GM18873 (cell line): ENCODE data around the gene PRRC1.

Source experiments
- ATAC-seq: cut with Tn5 transposase; IDR thresholded peaks from one replicate; pipeline ENCODE4 v1.9.1; 2021; ENCODE audit warnings: mild to moderate bottlenecking, moderate library complexity, moderate number of reproducible peaks; ENCODE audit not compliant: unreplicated experiment, low FRiP score

The PRRC1 gene

GRCh38 chr5:127574852-127575679 is 57.6 kb downstream of the PRRC1 start:
- ATAC-seq, result no peak

- no peak for ATAC-seq
Measured at GRCh38 chr5:127577458-127577857, 60.0 kb downstream of the PRRC1 start.

GRCh38 chr5:127580731-127581130 is 63.3 kb downstream of the PRRC1 start:
- no peak for ATAC-seq

- no peak for ATAC-seq
Measured at GRCh38 chr5:127581450-127581849, 64.0 kb downstream of the PRRC1 start.

- no peak for ATAC-seq
Measured at GRCh38 chr5:127582773-127583370, 65.4 kb downstream of the PRRC1 start.

GRCh38 chr5:127583866-127584265 is 66.4 kb downstream of the PRRC1 start:
- no peak for ATAC-seq

GRCh38 chr5:127585661-127586060 is 68.2 kb downstream of the PRRC1 start:
- no peak for ATAC-seq

- peak; percentile 80 for ATAC-seq
Measured at GRCh38 chr5:127586066-127586770, 68.8 kb downstream of the PRRC1 start.

GRCh38 chr5:127586811-127587210 is 69.4 kb downstream of the PRRC1 start:
- ATAC-seq, result peak; percentile 34

- no peak for ATAC-seq
Measured at GRCh38 chr5:127587246-127587917, 69.9 kb downstream of the PRRC1 start.

GRCh38 chr5:127588368-127588767 is 70.9 kb downstream of the PRRC1 start:
- no peak for ATAC-seq

GRCh38 chr5:127589309-127590030 is 72.0 kb downstream of the PRRC1 start:
- ATAC-seq, result no peak

GRCh38 chr5:127590156-127590722 is 72.8 kb downstream of the PRRC1 start:
- no peak for ATAC-seq

GRCh38 chr5:127595484-127596368 is 78.3 kb downstream of the PRRC1 start:
- no peak for ATAC-seq

GRCh38 chr5:127596501-127596900 is 79.1 kb downstream of the PRRC1 start:
- no peak for ATAC-seq

GRCh38 chr5:127599320-127599719 is 81.9 kb downstream of the PRRC1 start:
- no peak for ATAC-seq

- ATAC-seq, result no peak
Measured at GRCh38 chr5:127599847-127600246, 82.4 kb downstream of the PRRC1 start.

GRCh38 chr5:127601111-127601510 is 83.7 kb downstream of the PRRC1 start:
- ATAC-seq, result no peak

GRCh38 chr5:127601601-127602000 is 84.2 kb downstream of the PRRC1 start:
- ATAC-seq, result no peak
